Measurements from ENCODE around the gene USP36.

The USP36 gene

GRCh38 chr17:78818152-78818846 is 22.3 kb downstream of the USP36 start:
- DNase-seq (ENCODE audit: low read depth, low spot score): no peak

GRCh38 chr17:78817123-78817522 is 23.5 kb downstream of the USP36 start:
- no peak for DNase-seq (ENCODE audit: low read depth, low spot score)

GRCh38 chr17:78815696-78816095 is 24.9 kb downstream of the USP36 start:
- no peak for DNase-seq (ENCODE audit: low read depth, low spot score)

GRCh38 chr17:78812855-78813254 is 27.8 kb downstream of the USP36 start:
- DNase-seq (ENCODE audit: low read depth, low spot score): no peak

- DNase-seq (ENCODE audit: low read depth, low spot score): no peak
These were observed 32.5 kb downstream of the USP36 start for GRCh38 chr17:78808163-78808562.

- no peak for DNase-seq (ENCODE audit: low read depth, low spot score)
These were observed 34.2 kb downstream of the USP36 start for GRCh38 chr17:78806451-78806850.

GRCh38 chr17:78805301-78805700 is 35.3 kb downstream of the USP36 start:
- no peak for DNase-seq (ENCODE audit: low read depth, low spot score)

GRCh38 chr17:78804777-78805176 is 35.8 kb downstream of the USP36 start:
- DNase-seq (ENCODE audit: low read depth, low spot score): no peak

GRCh38 chr17:78803186-78803845 is 37.3 kb downstream of the USP36 start:
- DNase-seq (ENCODE audit: low read depth, low spot score): no peak

- no peak for DNase-seq (ENCODE audit: low read depth, low spot score)
These were observed 38.2 kb downstream of the USP36 start for GRCh38 chr17:78802459-78802858.

GRCh38 chr17:78802008-78802407 is 38.6 kb downstream of the USP36 start:
- no peak for DNase-seq (ENCODE audit: low read depth, low spot score)

- no peak for DNase-seq (ENCODE audit: low read depth, low spot score)
These were observed 40.3 kb downstream of the USP36 start for GRCh38 chr17:78800132-78800931.

GRCh38 chr17:78798695-78799559 is 41.7 kb downstream of the USP36 start:
- DNase-seq (ENCODE audit: low read depth, low spot score): no peak

GRCh38 chr17:78797691-78798585 is 42.7 kb downstream of the USP36 start:
- DNase-seq (ENCODE audit: low read depth, low spot score): no peak

GRCh38 chr17:78797213-78797612 is 43.4 kb downstream of the USP36 start:
- DNase-seq (ENCODE audit: low read depth, low spot score): no peak

- no peak for DNase-seq (ENCODE audit: low read depth, low spot score)
These were observed 44.1 kb downstream of the USP36 start for GRCh38 chr17:78796517-78796900.

GRCh38 chr17:78795861-78796516 is 44.6 kb downstream of the USP36 start:
- DNase-seq (ENCODE audit: low read depth, low spot score): no peak

GRCh38 chr17:78794864-78795640 is 45.6 kb downstream of the USP36 start:
- no peak for DNase-seq (ENCODE audit: low read depth, low spot score)

GRCh38 chr17:78794399-78794798 is 46.2 kb downstream of the USP36 start:
- no peak for DNase-seq (ENCODE audit: low read depth, low spot score)

Measured in brain pericyte (primary cell).